OCI-M2 (cell line): Measurements from ENCODE around the gene FABP3.

ENCODE experiments used
- DNase-seq: peaks from one replicate; lab custom pipeline; 2025; ENCODE audit not compliant: unreplicated experiment; lab: John Stamatoyannopoulos, UW

The FABP3 gene

DNA sequence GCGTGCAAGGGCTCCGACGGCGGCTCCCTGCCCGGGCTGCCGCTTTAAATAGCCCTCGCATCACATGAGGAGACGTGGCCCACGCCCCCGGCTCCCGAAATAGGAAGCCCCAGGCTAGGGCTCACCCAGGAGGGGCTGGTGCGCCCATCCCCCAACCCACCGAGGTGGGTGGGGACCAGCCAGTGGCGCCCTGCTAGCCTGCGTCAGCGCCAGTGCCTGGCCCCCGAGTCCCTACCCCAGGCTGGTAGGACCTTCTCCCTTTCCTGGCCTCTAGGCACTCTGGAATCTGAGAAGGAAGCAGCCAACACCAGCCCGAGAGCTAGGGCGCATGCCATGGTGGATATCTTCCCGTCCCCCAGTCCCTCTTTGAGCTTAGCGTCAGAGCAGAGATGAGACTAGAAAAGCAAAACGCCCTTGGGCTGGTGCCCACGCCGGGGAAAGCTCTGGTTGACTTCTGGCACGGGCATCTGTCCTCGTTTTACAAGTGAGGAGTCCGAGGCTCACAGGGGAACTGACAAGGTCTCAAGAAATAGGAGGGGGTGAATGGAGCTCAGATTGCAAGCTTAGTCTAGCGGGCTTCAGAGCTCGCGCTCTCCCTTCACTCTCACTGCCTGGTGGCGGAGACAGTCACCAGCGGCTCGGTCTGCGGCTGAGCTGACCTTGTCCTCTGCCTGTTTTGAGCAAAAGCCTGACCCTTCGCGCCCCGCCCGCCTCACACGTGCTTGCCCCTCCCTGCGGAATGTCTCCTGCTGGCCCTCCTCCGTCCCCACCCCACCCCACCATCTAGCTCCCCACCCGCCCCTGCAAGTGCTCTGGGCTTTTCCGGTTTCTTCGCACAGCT is at the start of gene FABP3:
FABP3 (minus strand) TSS at position 21 of the 841 bp plus-strand sequence. CDS start 62 bp downstream, outside the sequence.
- no peak for DNase-seq

DNA sequence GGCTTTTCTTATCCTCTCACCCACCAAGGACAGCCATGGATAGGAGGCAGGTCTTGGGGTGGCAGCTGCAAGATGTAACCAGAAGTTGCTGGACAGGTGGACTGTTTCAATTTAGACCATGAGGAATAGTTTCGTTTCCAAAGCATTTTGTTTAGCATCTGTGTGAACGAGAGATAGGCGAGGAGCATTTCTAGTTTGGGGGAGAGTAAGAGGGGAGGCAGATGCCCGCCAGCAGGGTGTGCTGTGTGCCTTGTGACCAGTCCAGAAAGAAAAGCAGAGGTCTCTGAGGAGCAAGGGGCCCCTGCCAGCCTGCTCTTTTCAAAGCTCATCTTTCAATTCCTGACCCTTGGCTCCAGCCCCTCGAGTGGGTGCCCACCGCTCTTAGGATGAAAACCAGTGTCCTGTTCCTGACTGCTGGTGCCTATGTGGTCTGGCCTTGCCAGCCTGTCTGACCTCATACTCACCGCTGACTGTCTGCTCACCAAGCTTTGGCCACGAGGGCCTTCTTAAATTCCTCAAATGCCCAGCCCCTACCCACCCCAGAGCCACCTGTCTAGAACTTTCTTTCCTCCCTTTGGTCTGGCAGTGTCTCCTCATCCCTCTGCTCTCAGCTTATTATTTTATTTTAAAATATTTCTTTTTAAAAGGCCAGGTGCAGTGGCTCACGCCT is 48.6 kb upstream of the FABP3 start:
- DNase-seq = no peak

- no peak for DNase-seq
Observed at GRCh38 chr1:31420716-31421115, 47.8 kb upstream of the FABP3 start.

DNA sequence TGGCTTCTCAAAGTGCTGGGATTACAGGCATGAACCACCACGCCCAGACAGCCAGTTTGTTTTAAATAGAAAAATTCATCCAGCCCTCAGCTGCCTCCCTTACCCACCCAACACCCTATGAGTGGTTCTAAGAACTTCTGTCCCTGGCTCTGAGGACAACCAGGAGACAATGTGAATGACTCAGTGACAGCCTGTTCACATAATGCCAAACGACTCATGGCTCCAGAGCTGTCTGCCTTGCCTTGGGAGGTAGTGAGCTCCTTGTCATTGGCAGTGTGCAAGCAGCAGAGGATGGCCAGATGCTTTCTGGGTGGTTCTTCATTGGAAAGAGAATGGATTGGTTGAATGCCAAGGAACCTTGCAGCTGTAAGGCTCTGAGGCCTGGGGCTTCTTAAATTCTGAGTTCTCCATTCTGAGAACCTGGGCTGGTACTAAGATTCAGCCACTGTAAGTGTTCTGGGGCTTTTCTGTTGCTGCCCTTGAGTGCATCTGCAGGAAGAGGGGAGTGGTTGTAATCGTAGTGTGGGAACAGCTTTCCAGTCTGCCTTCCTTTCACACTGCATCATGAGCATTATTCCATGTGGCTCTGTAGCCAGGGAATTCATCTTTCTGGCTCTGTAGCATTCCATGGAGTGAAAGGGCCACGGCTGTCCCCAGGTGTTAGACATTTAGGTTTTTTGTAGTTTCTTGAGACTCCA is 45.9 kb upstream of the FABP3 start:
- DNase-seq = no peak

DNA sequence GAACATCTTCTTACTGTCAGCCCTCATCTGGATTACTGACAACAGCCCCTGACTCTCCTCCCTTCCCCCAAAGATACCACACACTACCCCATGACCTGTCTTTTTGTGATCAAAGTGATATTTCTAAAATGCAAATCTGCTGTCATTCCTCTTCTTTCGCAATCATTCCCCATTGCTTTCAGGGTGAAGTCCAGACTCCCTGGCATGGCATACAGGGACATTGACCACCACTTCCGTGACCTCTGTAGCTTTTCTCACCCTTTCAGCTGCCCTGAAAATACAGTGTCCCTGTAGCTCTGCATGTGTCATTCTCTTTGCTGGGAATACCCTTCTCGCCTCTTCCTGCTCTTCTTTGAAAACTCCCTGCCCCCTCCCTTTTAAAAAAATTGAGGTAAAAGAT is 44.3 kb upstream of the FABP3 start:
- DNase-seq = no peak

DNA sequence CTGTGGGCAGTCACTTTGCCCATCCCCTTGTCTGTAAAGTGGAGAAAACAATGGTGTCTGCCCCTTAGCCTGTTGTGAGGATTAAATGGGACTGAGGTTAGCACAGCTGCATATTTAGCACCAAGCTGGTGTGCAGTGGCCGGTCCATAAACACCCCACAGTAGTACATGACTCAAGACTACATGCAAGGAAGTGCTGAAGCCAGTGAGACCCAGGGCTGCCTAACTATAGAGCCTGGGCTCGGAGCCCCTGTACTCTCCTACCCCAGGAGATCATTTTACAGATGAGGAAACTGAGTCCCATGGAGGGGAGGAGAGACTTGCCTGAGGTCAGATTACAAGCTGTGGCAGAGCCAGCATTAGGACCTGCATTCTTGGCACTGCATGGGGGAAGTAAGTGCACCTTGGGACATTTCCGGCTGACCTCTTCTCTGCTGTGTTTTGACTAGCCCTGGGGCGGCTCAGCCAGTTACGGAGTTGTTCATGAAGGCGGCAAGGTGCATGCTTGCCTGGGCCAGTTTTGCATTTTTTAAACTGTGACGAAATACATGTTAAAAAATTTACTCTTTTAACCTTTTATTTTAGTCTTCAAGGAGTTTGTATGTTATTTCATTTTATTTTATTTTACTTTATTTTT is 43.3 kb upstream of the FABP3 start:
- DNase-seq = no peak

- DNase-seq = no peak
Observed at GRCh38 chr1:31415658-31416057, 42.8 kb upstream of the FABP3 start.

- no peak for DNase-seq
Observed at GRCh38 chr1:31414980-31415370, 42.1 kb upstream of the FABP3 start.

- DNase-seq = no peak
Observed at GRCh38 chr1:31413405-31414001, 40.6 kb upstream of the FABP3 start.

GRCh38 chr1:31412732-31413404 is 40.0 kb upstream of the FABP3 start, which contains the start of gene SERINC2:
Gene SERINC2 (plus strand): TSS chr1:31413213. CDS start chr1:31413266, 53 bp downstream.
- no peak for DNase-seq

- no peak for DNase-seq
Observed at GRCh38 chr1:31412205-31412604, 39.3 kb upstream of the FABP3 start.

DNA sequence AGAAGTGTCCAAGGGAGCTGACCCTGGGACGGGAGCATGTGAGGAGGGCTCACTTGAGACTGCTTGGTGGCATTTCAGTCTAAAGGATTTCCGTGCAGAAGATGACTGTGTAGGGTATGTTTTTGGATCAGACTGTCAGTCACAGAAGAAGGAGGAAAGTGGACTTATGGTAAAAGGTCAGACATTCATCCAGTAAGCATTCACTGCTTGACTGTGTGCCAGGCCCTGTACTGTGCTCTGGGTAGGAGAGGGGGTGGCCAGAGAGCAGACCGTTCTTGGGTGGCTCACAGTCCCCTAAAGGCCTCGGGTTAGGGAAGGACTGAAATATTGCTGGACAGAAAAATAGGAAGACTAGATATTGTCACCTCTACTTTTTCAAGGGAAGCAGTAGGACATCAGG is 38.0 kb upstream of the FABP3 start:
- DNase-seq = no peak

- no peak for DNase-seq
Observed at GRCh38 chr1:31409946-31410858, 37.3 kb upstream of the FABP3 start.

DNA sequence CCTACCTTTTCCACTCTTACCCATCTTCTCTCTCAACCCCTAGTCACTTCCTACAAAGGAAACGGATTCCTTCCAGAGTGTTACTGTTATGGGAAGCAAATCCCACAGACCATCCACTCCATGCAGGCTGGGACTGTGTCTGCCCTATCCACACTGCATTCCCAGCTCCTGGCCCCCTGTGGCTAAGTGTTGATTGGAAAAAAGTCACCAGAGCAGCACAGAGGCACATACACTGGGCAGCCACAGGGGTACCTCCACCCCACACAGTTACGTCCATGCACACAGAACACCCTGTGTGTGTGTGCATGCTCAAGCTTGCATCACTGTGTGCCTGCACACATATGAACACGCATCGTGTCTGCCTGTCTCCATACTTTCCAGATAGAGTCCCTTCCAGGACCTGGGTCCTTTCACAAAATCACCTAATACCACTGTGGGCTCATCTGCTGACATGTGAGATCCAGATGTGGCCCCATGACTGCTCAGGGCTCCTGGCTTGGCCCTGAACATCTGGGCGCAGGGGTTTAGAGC is 36.0 kb upstream of the FABP3 start:
- no peak for DNase-seq

GRCh38 chr1:31407029-31407626 is 34.3 kb upstream of the FABP3 start:
- DNase-seq = no peak

GRCh38 chr1:31405578-31406245 is 32.8 kb upstream of the FABP3 start:
- DNase-seq = no peak

DNA sequence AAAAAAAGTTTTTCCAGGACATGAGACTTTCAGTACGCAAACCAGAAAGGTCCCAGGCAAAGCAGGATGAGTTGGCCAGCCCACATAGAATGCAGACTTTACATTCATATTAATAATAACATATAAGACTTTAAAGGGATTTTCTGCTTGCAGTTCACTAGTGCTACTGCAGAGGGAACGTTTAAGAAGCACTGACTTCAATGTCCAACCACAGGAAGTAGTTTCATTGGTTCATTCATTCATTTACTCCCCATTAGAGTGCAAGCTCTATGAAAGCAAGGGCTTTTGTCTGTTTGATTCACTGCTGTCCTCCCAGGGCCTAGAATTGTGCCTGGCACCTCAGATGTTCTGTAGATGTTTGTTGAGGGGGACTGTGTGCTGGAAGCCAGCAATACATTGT is 28.4 kb upstream of the FABP3 start:
- DNase-seq = no peak

- no peak for DNase-seq
Observed at GRCh38 chr1:31400393-31400792, 27.5 kb upstream of the FABP3 start.
